ENCODE results near the gene APOD.
"Not testable (repeated sequence)": the region's sequence is repeated elsewhere in the genome, so short reads cannot be mapped to it uniquely, and the experiment has no call there.

GRCh38 chr3:195633351-195633750, 49.6 kb upstream of the APOD start:
- TF ChIP-seq POLR2A, CTCF (IDR thresholded peaks at IDR 0.05): not testable (repeated sequence)

Data from suprapubic skin (tissue), 3 donors.